Right hindlimb (tissue), 1 donor: ENCODE data around the gene CKM.
A peak's percentile ranks its signal among the peaks of the same experiment; 100 is the strongest.
"Not testable (repeated sequence)": the region's sequence is repeated elsewhere in the genome, so short reads cannot be mapped to it uniquely, and the experiment has no call there.

Source experiments
- DNase-seq: peaks from one replicate; pipeline ENCODE4 v3.0.0-alpha.2; 2018

CKM gene

DNA sequence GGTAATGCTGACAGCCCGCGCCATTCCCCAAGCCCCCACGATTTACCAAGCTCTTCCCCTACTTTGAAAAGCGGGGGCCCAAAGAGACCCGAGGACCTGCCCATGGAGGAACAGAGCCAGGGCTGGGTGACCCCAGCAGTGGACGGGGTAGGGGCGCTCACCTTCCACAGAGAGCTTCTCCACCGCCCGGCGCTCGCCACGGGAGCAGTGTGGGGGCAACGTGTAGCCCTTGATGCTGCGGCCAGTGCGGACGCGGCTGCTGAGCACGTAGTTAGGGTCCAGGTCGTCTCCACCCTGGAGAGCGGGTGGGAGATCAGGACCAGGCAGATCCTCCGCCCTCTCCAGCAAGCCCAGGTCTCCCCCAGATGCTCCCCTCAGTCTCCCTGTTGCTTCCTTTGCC, 7.4 kb downstream of the CKM start:
- DNase-seq, result no peak

DNA sequence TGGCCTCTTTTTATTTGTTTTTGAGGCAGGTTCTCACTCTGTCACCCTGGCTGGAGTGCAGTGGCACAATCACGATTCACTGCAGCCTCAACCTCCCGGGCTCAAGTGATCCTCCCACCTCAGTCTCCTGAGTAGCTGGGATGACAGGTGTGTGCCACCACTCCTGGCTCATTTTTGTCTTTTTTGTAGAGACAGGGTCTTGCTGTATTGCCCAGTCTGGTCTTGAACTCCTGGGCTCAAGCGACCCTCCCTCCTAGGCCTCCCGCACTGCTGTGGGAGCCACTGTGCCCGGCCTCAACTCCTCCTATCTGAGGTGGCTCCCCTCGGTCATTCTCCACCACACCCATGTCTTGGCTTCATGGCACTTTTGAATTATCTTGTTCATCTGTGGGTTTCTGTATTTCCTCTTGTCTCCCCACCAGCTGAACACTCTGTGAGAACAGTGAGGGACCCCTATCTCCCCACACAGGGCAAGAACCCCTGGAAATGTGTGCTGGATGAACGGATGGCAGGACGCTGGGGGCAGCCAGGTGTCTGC, 7.9 kb downstream of the CKM start:
- DNase-seq, result no peak

DNA sequence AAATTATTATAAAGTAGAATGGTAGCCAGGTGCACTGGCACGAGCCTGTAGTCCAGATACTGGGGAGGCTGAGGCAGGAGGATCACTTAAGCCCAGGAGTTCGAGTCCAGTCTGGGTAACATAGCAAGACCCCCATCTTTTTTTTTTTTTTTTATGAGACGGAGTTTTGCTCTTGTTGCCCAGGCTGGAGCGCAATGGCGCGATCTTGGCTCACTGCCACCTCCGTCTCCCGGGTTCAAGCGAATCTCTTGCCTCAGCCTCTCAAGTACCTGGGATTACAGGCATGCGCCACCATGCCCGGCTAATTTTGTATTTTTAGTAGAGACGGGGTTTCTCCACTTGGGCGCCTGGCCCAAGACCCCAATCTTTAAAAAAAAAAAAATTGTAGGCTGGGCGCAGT, 10.4 kb downstream of the CKM start:
- DNase-seq, result not testable (repeated sequence)

- peak; percentile 78 for DNase-seq
Measured at GRCh38 chr19:45311621-45312020, 11.1 kb downstream of the CKM start.

GRCh38 chr19:45309322-45309721, 13.4 kb downstream of the CKM start:
- not testable (repeated sequence) for DNase-seq

GRCh38 chr19:45307361-45307760, 15.3 kb downstream of the CKM start:
- no peak for DNase-seq

DNA sequence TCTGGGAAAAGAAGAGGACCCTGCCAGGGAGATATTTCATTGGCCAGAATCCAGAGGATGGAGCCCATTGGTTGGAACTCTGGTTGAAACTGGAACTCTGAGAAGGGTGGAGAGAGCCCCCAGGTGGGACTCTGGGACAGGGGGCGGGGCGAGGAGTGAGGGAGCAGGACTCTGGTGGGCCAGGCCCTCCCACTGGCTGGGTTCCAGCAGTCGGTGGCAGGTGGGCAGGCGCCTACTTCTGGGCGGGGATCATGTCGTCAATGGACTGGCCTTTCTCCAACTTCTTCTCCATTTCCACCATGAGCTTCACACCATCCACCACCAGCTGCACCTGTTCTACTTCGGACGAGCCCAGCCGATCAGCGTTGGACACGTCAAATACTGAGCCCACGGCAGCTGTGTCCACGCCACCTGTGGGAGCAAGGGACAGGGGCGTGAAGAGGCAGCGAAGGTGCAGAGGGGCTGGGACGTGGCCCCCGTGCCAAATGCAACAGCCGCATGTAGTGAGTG, 16.1 kb downstream of the CKM start:
- DNase-seq, result peak; percentile 79

GRCh38 chr19:45306040-45306439, 16.6 kb downstream of the CKM start:
- no peak for DNase-seq

DNA sequence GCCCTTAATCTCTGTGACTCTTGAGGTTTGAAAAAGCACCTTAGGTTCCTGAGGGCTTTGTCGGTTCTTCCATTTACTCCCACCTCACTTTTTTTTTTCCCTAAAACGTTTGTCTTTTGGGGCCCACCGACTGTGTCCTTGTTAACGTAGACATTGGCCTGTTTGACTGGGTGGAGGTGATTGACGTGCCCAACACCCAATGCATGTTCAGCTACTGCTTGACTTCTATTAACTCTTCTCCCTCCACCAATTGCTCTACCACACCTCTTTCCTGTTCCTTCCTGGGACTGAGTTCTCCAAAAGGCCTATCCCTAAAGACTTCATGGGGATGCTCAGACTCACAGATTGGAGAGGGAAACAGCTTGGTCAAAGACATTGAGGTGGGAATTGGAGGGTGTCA, 17.3 kb downstream of the CKM start:
- DNase-seq, result no peak

DNA sequence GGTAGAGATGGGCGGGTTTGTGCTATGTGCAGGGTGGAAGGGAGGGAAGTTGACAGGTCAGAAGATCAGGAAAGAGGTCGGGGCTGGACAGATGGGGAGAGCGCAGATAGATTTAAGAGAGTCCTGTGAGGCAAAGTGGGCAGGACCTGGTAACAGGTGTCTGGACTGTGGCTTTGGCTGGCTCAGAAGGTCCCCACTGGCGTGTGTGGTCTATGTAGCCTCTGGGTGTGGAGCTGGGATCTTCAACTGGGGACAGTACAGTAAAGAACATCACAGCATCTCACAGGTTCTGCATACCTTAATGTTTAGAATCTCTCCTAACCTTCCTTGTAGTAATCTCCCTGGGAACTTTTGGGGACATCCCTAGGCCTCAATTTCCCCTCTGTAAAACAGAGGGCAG, 17.7 kb downstream of the CKM start:
- no peak for DNase-seq

DNA sequence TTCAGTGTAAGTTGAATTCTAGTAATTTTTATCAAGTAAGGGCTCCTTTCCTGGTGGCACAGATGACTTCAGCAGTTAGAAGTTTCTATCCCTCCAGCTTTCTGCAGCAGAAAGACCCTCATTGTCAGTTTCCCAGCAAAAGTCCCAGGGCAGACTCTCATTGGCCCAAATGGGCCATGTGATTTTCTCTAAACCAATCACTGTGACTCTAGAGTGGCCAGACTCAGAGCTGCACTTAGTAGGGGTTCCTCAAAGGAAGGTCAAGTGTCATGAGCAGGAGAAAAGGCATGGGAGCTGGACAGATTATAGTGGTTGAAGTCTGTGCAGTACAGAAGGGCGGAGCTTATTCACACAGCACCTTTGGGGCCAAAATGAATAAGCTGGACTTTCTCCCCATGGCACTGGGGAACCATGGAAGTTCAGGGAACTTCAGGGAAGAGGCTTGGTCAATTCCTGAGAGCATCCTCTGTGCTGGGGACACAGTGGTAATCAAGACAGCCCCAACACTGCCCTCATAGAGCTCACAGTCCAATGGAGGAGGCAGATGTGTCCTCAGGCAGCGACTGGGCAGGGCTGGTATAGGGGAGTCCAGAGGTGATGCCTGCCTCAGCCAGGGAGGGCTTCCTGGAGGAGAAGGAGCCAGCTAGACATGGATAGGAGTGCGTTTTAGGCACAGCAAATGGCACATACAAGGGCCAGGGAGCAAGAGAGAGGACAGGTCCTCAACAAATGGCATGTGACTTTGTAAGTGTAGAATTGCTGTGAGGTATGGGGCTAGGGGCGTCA, 18.3 kb downstream of the CKM start:
- no peak for DNase-seq

- DNase-seq, result no peak
Measured at GRCh38 chr19:45303269-45304060, 19.2 kb downstream of the CKM start.

- no peak for DNase-seq
Measured at GRCh38 chr19:45302416-45302815, 20.3 kb downstream of the CKM start.

DNA sequence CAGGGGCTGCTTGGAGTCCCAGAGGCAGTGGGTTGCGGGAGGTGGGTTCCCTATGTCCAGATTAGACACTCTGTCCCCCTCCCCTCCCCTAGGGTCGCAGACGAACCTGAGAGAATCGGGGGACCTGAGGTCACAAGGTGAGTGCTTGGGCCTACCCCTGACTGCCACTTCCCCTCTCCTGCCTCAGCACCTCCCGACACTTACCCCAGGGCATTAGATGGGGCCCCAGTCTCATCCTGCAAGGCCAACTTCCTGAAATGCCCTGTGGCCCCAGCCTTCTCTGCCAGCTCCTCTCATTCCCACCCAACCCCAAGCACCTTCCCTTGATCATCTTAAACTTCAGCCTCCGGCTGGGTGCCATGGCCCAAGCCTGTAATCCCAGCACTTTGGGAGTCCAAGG, 23.0 kb downstream of the CKM start:
- DNase-seq, result no peak

GRCh38 chr19:45298264-45298663, 24.4 kb downstream of the CKM start:
- DNase-seq, result no peak

DNA sequence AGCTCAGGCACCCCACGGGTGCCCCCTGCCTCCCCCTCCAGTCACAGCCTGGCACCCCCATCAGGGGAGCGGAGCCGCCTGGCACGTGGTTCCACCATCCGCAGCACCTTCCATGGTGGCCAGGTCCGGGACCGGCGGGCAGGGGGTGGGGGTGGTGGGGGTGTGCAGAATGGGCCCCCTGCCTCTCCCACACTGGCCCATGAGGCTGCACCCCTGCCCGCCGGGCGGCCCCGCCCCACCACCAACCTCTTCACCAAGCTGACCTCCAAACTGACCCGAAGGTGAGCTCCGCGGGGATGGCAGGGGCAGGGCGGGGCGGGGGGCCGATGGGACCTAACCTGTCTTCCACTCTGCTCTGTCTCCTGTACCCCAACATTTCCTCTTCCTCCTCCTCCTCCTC, 25.0 kb downstream of the CKM start:
- no peak for DNase-seq

GRCh38 chr19:45296355-45296754, 26.3 kb downstream of the CKM start:
- no peak for DNase-seq

DNA sequence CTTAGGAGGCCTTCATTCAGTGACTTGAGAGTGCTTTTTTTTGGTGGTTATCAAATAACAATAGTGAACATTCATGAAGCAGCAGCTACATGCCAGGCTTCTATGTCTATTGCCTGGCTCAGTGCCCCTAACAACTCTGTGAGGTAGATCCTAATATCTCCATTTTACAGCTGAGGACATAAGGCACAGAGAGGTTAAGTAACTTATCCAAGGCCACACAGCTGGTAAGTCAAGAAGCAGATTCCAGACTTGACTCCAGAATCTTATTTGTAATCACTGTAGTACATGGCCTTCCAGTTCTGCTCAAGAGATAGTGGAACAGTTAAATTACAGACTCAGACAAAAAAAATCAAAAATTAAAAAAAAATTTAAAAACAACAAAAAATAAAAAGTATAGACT, 26.8 kb downstream of the CKM start:
- DNase-seq, result no peak

DNA sequence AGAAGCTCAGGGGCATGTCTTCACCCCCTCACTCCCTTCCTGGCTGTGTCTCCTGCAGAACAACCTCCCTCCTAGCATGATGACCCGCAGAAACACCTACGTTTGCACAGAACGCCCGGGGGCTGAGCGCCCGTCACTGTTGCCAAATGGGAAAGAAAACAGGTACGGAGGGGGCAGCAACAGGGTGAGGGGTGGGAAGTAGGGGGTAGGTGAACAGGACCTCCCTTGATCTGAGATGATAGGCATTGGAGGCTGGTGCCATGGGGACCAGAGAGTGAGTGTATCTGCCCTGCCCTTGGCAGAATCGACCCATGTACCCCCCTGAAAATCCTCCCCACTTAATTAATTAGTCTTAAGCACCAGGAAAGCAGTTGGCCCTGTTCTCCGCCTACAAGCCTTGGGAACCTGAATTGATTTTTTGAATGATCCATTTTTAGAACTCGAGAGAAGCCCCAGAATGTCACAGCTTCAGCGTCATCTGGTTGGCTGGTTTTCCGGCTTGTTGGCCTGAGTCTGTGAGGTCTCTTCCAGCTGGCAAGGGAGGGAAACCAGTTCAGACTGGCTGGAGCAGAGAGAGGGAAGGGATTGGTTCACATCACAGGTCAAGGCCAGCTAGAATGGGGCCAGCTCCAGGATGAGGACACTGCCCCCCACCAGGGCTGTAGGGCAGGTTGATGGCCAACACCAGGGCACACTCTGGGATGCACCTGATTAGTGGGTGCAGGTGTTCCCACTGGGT, 28.2 kb downstream of the CKM start:
- DNase-seq, result peak; percentile 70

- DNase-seq, result no peak
Measured at GRCh38 chr19:45293682-45294081, 29.0 kb downstream of the CKM start.

GRCh38 chr19:45291834-45292233, 30.8 kb downstream of the CKM start:
- DNase-seq, result no peak

DNA sequence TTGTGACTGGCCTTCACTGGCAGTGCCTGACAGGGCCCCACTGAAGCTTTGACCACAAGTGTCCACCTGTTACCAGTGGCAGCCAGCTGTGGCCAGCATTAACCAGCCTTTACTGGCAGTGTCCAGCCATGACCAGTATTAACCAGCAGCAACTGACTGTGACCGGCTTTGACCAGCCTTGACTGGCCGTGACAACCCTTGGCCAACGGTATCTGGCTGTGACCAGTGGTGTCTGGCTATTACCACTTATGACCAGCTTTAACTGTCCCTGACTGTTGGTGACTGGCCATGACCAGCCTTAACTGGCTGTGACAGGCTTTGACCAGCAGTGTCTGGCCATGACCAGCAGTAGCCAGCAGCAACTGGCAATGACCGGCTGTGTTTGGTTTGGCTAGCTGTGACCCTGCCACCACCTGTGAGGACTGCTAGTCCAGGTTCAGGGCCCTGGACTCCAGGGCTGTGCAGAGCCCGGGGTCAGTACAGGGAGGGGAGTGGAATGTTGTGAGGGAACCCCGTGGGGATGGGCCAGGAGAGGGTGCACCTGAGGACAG, 32.2 kb downstream of the CKM start:
- no peak for DNase-seq
